GM21381 (cell line): ENCODE data around the gene CERS2.
"Not testable (repeated sequence)": the region's sequence is repeated elsewhere in the genome, so short reads cannot be mapped to it uniquely, and the experiment has no call there.

Experiments
- ATAC-seq: cut with Tn5 transposase; IDR thresholded peaks from one replicate; pipeline ENCODE4 v1.9.1; 2021; ENCODE audit warnings: mild to moderate bottlenecking, moderate library complexity; ENCODE audit not compliant: unreplicated experiment

The CERS2 gene

DNA sequence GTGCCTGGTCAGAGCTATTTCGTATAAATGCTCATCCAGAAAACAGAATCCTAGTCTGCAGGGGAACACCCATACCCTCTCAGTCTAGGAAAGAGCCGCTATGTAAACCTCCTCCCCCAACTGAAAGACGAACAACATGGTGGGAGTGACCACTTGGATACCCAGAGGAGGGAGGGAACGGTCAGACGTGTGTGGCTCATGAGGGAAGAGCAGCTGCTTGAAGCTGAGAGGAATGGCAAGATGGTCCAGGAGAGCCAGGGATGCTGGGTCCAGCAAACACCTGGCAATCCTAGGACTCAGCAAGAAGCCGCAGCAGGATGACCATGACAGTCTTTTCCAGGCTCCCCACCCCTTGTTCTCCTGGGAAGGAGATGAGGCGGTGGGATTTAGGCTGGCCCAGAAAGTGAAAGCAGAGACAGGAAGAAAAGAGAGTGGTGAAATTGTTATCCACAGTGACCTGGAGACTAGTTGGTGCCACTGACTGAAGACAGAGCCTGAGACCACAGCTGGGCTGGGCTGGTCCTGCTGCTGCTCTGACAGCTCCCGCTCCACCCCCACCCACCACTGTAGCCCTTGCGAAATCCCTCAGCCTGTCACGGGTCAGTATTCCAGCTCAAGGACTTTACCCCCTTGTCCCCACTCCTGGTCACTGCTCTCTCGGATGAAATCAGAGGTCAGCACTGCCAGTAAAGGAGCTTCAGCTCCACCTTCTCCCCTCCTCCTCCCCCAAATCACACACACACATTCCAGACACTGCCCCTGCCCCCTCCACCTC, 3.6 kb downstream of the CERS2 start:
- ATAC-seq = no peak

DNA sequence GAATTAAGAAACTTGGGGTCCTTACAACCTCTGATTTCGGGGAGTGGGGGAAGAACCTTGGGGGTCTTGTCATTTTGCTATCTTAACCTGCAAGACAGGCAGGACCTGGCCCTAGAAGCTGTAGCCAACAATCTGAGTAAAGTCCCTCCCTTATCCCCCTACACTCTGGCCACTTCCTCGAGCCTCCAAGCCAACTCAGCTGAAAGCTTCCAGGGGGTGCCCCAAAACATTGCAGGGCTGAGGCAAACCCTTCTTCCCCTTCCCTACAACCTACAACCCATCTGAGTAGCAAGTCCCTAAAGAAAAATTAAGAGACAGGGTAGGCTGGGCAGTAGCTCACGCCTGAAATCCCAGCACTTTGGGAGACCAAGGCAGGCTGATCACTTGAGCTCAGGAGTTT, 5.0 kb downstream of the CERS2 start:
- no peak for ATAC-seq

- no peak for ATAC-seq
Observed at GRCh38 chr1:150968491-150968890, 6.1 kb downstream of the CERS2 start.

- ATAC-seq = no peak
Observed at GRCh38 chr1:150967936-150968335, 6.7 kb downstream of the CERS2 start.

- no peak for ATAC-seq
Observed at GRCh38 chr1:150966011-150966410, 8.6 kb downstream of the CERS2 start.

DNA sequence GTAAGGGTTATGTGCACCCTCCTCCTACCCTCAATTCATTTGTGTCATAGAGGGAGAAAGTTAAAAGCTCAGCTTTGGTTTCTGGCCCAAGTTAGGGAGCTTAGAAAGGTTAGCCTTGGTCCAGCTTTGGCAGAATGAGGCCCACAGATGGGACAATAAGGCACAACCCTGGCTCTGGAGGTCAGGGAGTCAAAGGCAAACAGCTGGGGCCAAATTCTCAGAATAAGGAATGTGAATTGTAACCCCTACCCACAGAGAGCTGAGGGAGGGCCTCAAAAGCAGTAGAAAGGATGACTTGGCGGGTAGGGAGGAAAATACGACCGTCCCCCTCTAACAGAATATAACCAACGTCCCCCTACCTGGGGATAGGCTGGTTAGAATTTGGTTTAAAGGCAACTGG, 9.0 kb downstream of the CERS2 start:
- no peak for ATAC-seq

- no peak for ATAC-seq
Observed at GRCh38 chr1:150964164-150964489, 10.5 kb downstream of the CERS2 start.

- ATAC-seq = no peak
Observed at GRCh38 chr1:150963321-150964163, 11.1 kb downstream of the CERS2 start.

DNA sequence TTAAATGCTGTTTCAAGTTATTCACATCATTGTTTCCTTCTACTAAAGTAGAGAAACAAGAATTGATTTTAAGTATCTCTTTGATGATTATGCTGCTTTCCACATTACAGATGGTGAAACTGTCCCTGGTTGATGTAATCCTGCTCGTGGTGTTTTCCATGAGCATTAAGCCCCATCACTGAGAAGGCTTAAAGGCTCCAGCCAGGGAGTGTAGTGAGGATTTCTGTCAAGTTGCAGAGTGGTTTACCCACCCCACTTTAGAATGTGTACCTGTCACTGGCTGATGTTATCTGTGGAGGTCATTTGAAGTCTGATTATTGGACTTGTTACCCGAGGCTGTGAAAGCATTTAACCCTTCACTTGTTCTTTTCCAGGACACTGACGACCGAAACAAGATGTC, 12.9 kb downstream of the CERS2 start:
- no peak for ATAC-seq

- ATAC-seq = no peak
Observed at GRCh38 chr1:150960646-150961045, 14.0 kb downstream of the CERS2 start.

DNA sequence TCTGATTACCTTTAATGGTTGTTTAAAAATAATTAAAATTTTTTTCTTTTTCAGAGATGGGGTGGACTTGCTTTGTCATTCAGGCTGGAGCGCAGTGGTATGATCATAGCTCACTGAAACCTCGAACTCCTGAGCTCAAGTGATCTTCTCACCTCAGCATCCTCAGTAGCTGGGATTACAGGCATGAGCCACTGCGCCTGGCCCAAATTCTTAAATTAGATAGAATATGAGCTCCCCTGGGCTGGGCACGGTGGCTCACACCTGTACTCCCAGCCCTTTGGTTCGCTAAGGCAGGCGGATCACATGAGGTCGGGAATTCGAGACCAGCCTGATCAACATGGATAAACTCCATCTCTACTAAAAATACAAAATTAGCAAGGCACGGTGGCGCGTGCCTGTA, 17.0 kb downstream of the CERS2 start:
- ATAC-seq = no peak

DNA sequence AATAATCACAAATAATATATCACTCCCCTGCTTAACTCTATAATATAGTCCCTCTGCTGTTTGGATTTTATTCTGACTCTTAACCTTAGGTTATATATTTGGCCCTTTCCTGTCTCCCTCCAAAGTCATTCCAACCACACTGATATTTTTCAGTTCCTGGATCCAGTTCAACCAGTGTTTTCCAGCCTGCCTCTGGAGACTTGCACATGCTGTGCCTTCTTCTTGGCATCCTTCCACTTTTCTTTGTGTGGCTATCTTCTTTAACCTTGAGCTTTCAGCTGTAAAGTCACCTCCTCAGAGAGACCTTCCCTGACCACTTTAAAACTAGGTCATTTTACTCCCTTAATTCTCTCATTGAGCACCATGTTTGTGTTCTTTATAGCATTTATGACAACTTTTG, 19.4 kb downstream of the CERS2 start:
- ATAC-seq = no peak

DNA sequence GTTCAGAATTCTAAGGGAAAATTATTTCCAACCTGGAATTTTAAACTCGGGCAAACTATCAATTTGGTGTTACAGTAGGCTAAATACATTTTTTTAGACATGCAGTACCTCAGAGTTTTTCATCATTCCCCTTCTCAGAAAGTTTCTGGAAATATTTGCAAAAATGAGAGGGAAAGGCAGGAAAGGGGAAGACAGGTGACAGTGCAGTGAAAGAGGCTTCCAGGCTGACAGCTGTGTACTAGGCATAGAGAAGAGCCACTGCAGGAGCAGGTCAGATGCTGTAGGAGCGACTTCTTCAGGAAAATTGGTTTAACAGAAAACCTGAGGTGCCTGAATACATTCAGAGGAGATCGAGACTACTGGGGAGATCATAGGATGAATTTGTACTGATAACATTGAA, 19.9 kb downstream of the CERS2 start:
- no peak for ATAC-seq

GRCh38 chr1:150944856-150945255, 29.8 kb downstream of the CERS2 start:
- no peak for ATAC-seq

DNA sequence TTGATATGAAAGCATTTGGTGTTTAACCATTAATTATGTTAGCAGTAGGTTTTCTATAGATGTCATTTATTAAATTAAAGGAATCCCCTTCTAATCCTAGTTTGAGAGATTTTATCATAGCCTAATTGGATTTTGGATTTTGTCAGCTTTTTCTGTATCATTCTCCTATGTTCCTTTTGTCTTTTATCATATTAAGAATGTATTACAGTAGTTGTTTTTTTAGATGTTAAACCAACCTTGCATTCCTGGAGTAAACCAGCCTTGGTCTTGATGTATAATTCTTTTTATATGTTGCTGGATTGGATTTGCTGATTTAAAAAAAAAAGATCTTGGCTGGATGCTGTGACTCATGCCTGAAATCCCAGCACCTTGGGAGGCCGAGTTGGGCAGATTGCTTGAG, 42.9 kb downstream of the CERS2 start:
- ATAC-seq = no peak

DNA sequence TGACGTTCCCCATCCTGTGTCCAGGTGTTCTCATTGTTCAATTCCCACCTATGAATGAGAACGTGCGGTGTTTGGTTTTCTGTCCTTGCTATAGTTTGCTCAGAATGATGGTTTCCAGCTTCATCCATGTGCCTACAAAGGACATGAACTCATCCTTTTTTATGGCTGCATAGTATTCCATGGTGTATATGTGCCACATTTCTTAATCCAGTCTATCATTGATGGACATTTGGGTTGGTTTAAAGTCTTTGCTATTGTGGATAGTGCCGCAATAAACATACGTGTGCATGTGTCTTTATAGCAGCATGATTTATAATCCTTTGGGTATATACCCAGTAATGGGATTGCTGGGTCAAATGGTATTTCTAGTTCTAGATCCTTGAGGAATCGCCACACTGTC, 45.9 kb downstream of the CERS2 start:
- ATAC-seq = not testable (repeated sequence)

DNA sequence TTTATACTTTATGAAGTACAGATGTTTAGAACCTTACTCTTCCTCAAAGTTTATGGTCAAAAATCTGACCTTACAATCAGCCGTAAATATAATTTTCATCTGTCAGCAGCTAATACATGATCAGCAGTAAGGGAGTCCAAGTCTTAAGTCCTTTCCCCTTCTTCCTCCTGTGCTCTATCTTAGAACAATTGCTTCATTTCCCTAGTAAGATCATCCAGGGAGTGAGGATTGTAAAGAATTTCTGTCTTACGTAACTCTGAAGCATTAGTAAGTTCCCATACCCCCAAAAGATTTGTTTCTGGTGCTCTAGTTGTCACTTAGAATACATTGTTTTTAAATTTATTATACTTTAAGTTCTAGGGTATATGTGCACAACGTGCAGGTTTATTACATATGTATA, 46.3 kb downstream of the CERS2 start:
- ATAC-seq = no peak

GRCh38 chr1:150927624-150928023, 47.0 kb downstream of the CERS2 start:
- ATAC-seq = no peak

DNA sequence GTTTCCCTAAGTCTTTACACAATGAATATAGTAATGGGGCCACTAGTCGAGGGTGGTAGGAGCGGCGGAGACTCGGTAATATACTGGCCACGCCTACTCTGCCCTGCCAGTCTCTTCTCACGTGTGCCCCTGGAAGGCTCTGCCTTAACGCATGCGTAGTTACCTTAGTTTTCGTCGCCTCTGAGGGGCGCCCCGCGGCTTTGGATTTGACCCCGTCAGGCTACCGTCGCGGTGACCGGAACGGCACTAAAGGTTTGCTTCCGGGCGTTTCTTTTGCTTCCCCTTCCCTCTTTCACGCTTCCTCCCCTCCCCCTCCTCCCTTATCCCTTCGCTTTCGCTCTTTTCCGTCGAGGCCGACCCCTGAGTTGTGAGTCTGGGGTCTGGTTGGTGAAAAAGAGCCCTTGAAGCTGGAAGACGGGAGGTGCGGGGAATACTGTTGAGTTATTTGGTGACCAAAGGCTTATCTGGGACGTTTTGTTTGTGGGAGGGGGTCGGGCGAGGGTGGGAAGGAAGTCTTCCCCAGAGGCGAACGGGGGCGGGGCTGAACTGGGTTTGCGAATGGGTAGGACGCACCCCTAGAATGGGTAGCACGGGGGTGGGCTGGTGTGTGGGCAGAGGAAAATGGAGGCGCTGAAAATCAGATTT, 48.4 kb downstream of the CERS2 start, which contains the start of gene SETDB1:
Gene SETDB1 (plus strand): TSS at position 267 of the 645 bp plus-strand sequence. CDS start 1,352 bp downstream, outside the sequence.
- ATAC-seq = peak; percentile 87

DNA sequence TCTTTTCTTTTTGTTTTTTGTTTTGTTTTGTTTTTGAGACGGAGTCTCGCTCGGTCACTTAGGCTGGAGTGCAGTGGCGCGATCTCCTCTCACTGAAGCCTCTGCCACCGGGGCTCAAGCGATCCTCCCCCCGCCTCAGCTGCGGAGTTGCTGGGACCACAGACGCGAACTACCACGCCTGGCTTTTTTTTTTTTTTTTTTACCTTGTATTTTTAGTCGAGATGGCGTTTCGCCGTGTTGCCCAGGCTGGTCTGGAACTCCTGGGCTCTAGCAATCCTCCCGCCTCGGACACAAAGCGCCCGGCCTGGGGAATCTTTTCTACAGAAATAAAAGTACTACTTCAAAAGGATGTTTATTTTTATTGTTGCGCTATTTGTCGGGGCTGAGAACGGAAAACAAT, 49.6 kb downstream of the CERS2 start:
- no peak for ATAC-seq

- ATAC-seq = peak; percentile 37
Observed at GRCh38 chr1:150922519-150922975, 52.1 kb downstream of the CERS2 start.

- ATAC-seq = no peak
Observed at GRCh38 chr1:150917387-150917786, 57.2 kb downstream of the CERS2 start.
